Astrocyte (in vitro differentiated cells and primary cell): ENCODE results near the gene PRR7. TPM values are rescaled to one million over a fixed set of nuclear protein-coding genes. Genes with fewer than 3 reads are reported as not detected.

Source experiments
- DNase-seq: peaks from one replicate; pipeline ENCODE4 v3.0.0-alpha.2; 2010; ENCODE audit warnings: low read depth
- FAIRE-seq: peaks from 2 replicates; lab custom pipeline; 2011; peaks lifted over from hg19 to GRCh38; lab: Jason Lieb, UNC
- H2AFZ ChIP-seq: 2 replicates; pipeline ENCODE4 v1.6.0; 2012; ENCODE audit warnings: low read depth, low read length, inconsistent platforms
- H3K27ac ChIP-seq: 2 replicates; pipeline ENCODE4 v1.5.1; 2011; ENCODE audit warnings: low read depth, low read length, inconsistent platforms
- H3K27me3 ChIP-seq: 2 replicates; pipeline ENCODE4 v1.6.0; 2011; ENCODE audit warnings: low read length, inconsistent platforms; ENCODE audit not compliant: insufficient read depth
- H3K36me3 ChIP-seq: 2 replicates; pipeline ENCODE4 v1.5.1; 2011; ENCODE audit warnings: low read length, inconsistent platforms; ENCODE audit not compliant: insufficient read depth
- H3K4me1 ChIP-seq: 2 replicates; pipeline ENCODE4 v1.5.1; 2011; ENCODE audit warnings: low read length, inconsistent platforms; ENCODE audit not compliant: insufficient read depth
- H3K4me2 ChIP-seq: 2 replicates; pipeline ENCODE4 v1.6.0; 2012; ENCODE audit warnings: low read length, inconsistent platforms
- H3K4me3 ChIP-seq: 2 replicates; pipeline ENCODE4 v1.5.1; 2011; ENCODE audit warnings: low read depth, mild to moderate bottlenecking, low read length, inconsistent platforms; ENCODE audit not compliant: insufficient read depth
- H3K79me2 ChIP-seq: 2 replicates; pipeline ENCODE4 v1.6.0; 2012; ENCODE audit warnings: mild to moderate bottlenecking, low read length, inconsistent platforms; ENCODE audit not compliant: insufficient read depth
- H3K9ac ChIP-seq: 2 replicates; pipeline ENCODE4 v1.6.0; 2012; ENCODE audit warnings: mild to moderate bottlenecking, low read length, inconsistent platforms
- H3K9me3 ChIP-seq: 2 replicates; pipeline ENCODE4 v1.5.1; 2012; ENCODE audit warnings: low read depth, mild to moderate bottlenecking, low read length, inconsistent platforms; ENCODE audit not compliant: insufficient read depth
- H4K20me1 ChIP-seq: 2 replicates; pipeline ENCODE4 v1.6.0; 2012; ENCODE audit warnings: low read length, inconsistent platforms; ENCODE audit not compliant: insufficient read depth
- H3K27ac Mint-ChIP-seq: one replicate; pipeline ENCODE4 v1.8.0; 2021; ENCODE audit warnings: mild to moderate bottlenecking, mixed read lengths; ENCODE audit not compliant: unreplicated experiment
- H3K27me3 Mint-ChIP-seq: one replicate; pipeline ENCODE4 v1.8.0; 2021; ENCODE audit warnings: low read depth, mixed read lengths; ENCODE audit not compliant: unreplicated experiment
- H3K36me3 Mint-ChIP-seq: one replicate; pipeline ENCODE4 v1.8.0; 2021; ENCODE audit warnings: low read depth, mixed read lengths; ENCODE audit not compliant: unreplicated experiment
- H3K4me1 Mint-ChIP-seq: one replicate; pipeline ENCODE4 v1.8.0; 2021; ENCODE audit warnings: low read depth, mixed read lengths; ENCODE audit not compliant: unreplicated experiment
- H3K4me3 Mint-ChIP-seq: one replicate; pipeline ENCODE4 v1.8.0; 2021; ENCODE audit warnings: mild to moderate bottlenecking, moderate library complexity, mixed read lengths; ENCODE audit not compliant: unreplicated experiment
- H3K9me3 Mint-ChIP-seq: one replicate; pipeline ENCODE4 v1.8.0; 2021; ENCODE audit warnings: mild to moderate bottlenecking, mixed read lengths; ENCODE audit not compliant: unreplicated experiment
- EZH2 ChIP-seq: IDR thresholded peaks from 2 replicates; pipeline ENCODE4 v1.6.1; 2012; ENCODE audit warnings: mild to moderate bottlenecking, low read length, inconsistent platforms; ENCODE audit not compliant: insufficient read depth
- total RNA-seq: library from RNA; stranded (reverse); gene quantifications from 2 replicates; pipeline ENCODE4 v1.2.1, GENCODE V29; 2021
- TF ChIP-seq, protein P1 (sequence below): IDR thresholded peaks from 2 replicates; pipeline ENCODE4 v1.5.1; 2011; ENCODE audit warnings: low read depth, mild to moderate bottlenecking, inconsistent platforms, low read length, moderate library complexity; ENCODE audit not compliant: insufficient read depth

Gene PRR7
- total RNA-seq, 1 donor from 2014 or later, result 9.9 TPM

DNA sequence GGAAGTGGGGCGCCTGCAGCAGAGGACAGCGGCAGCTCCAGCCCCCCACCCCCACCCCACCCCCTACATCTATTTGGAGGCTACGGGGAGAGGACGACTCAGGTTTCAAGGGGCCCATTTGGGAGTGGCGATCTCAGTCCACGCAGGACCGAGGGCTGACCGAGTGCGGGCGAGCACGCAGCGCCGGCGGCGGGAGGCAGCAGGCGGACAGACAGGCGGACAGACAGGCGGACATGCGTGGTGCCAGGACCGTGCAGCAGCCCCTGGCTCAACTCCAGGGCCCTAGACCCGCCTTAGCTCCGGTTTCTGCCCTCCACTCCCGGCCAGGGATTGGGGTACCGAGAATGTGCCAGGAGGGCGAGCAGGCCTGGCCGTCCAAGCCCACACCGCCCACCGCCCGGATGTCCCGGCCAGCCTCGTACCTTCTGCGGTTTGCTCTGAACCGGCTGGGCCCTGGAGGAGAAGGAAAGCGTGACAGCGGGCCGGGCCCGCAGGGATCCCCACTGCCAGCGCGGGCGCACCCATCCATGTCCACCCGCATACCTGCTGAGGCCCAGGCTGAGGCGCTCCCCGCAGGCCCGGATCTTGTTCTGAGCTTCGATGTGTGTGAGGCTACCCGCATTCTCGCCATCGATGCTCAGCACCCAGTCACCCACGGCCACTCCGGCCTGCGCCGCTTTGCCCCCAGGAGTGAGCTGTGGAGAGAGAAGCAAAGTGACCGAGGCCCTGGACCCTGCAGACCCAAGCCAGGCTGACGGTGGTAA, 45.6 kb downstream of the PRR7 start:
- H3K9ac ChIP-seq, result peak overlapping the region; percentile 89
- no peaks in the 10 kb centered on the region for H3K27me3 ChIP-seq
- H3K4me1 Mint-ChIP-seq, result peaks cover 32% of the 10 kb centered on the region
- H3K36me3 Mint-ChIP-seq, result peaks cover 8% of the 10 kb centered on the region
- H3K27ac Mint-ChIP-seq, result peak overlapping the region; percentile 92
- H3K79me2 ChIP-seq, result peaks cover 92% of the 10 kb centered on the region
- H2AFZ ChIP-seq, result no peak overlapping the region
- peaks cover 67% of the 10 kb centered on the region for H3K4me1 ChIP-seq
- H3K27me3 Mint-ChIP-seq, result no peaks in the 10 kb centered on the region
- H3K4me3 Mint-ChIP-seq, result peak overlapping the region; percentile 73
- H3K27ac ChIP-seq, result peak overlapping the region; percentile 3
- no peaks in the 10 kb centered on the region for H3K9me3 ChIP-seq
- DNase-seq (no peak), FAIRE-seq (no peak)
- no peaks in the 10 kb centered on the region for H3K9me3 Mint-ChIP-seq
- peak overlapping the region; percentile 96 for H3K4me2 ChIP-seq
- TF ChIP-seq, protein P1, sequence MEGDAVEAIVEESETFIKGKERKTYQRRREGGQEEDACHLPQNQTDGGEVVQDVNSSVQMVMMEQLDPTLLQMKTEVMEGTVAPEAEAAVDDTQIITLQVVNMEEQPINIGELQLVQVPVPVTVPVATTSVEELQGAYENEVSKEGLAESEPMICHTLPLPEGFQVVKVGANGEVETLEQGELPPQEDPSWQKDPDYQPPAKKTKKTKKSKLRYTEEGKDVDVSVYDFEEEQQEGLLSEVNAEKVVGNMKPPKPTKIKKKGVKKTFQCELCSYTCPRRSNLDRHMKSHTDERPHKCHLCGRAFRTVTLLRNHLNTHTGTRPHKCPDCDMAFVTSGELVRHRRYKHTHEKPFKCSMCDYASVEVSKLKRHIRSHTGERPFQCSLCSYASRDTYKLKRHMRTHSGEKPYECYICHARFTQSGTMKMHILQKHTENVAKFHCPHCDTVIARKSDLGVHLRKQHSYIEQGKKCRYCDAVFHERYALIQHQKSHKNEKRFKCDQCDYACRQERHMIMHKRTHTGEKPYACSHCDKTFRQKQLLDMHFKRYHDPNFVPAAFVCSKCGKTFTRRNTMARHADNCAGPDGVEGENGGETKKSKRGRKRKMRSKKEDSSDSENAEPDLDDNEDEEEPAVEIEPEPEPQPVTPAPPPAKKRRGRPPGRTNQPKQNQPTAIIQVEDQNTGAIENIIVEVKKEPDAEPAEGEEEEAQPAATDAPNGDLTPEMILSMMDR, result no peak
- TF ChIP-seq EZH2, result no peak
- peaks cover 38% of the 10 kb centered on the region for H3K36me3 ChIP-seq
- peaks cover 75% of the 10 kb centered on the region for H4K20me1 ChIP-seq
- no peak overlapping the region for H3K4me3 ChIP-seq

DNA sequence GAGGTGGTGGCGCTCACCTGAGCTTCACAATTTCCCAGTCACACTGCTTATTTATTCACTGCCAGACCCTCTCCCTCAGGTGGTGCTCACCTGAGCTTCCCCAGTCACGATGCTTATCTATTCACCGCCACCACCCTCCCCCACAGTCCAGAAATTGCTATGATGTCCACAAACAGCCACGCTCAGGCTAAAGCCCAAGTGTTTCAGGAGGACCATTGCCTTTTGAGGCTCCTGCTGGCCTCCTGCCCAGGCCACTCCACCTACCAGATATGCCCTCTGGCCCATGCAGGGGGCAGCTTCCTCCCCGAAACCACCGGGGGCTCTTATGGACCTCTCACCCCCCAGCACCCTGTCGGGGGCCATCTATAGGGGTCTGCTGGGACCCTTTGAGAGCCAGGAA, 46.2 kb downstream of the PRR7 start:
- no peaks in the 10 kb centered on the region for H3K9me3 ChIP-seq
- DNase-seq (no peak), FAIRE-seq (no peak)
- peaks cover 32% of the 10 kb centered on the region for H3K36me3 ChIP-seq
- no peak overlapping the region for H3K4me3 ChIP-seq
- peak overlapping the region; percentile 96 for H3K4me2 ChIP-seq
- Mint-ChIP-seq H3K27me3 (no peaks in the 10 kb centered on the region), H3K36me3 (peaks cover 4% of the 10 kb centered on the region), H3K4me3 (peak overlapping the region; percentile 73), H3K9me3 (no peaks in the 10 kb centered on the region), H3K27ac (peak overlapping the region; percentile 92), H3K4me1 (peaks cover 32% of the 10 kb centered on the region)
- no peak overlapping the region for H2AFZ ChIP-seq
- H3K27me3 ChIP-seq, result no peaks in the 10 kb centered on the region
- TF ChIP-seq, protein P1, result no peak
- TF ChIP-seq EZH2, result no peak
- H3K4me1 ChIP-seq, result peaks cover 69% of the 10 kb centered on the region
- H4K20me1 ChIP-seq, result peaks cover 68% of the 10 kb centered on the region
- peaks cover 88% of the 10 kb centered on the region for H3K79me2 ChIP-seq
- peak overlapping the region; percentile 94 for H3K27ac ChIP-seq
- H3K9ac ChIP-seq, result peak overlapping the region; percentile 89

DNA sequence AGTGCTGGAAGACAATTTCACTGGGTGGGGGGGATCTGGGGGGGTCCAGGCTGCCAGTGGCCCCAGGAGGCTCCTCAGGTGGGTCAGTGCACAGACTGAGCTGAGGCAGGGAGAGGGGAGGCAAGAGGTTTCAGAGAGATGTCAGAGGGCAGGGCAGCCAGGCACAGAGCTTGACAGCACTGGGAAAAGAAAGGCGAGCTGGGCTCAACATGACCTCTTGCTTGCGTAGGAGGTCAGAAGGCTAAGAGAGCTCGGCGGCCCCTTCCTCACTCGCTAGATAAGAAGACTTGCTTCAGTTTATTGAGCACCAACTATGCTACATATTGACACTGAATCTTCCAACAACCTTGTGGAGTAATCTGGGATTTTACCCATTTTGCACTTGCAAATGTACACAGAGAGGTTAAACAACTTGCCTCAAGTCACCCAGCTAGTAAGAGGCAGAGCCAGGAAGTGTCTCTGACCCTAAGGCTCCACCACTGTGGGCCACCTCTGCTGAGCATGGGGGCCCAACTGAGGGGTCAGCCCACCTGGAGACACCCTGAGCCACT, 47.3 kb downstream of the PRR7 start:
- Mint-ChIP-seq H3K9me3 (no peaks in the 10 kb centered on the region), H3K36me3 (peaks cover 4% of the 10 kb centered on the region), H3K4me1 (peaks cover 36% of the 10 kb centered on the region), H3K27ac (peak overlapping the region; percentile 92), H3K4me3 (peak overlapping the region; percentile 64), H3K27me3 (no peaks in the 10 kb centered on the region)
- peak overlapping the region; percentile 96 for H3K4me2 ChIP-seq
- H3K36me3 ChIP-seq, result peaks cover 24% of the 10 kb centered on the region
- H3K27me3 ChIP-seq, result no peaks in the 10 kb centered on the region
- H3K9me3 ChIP-seq, result no peaks in the 10 kb centered on the region
- peaks cover 73% of the 10 kb centered on the region for H3K4me1 ChIP-seq
- FAIRE-seq (no peak), DNase-seq (no peak)
- peak overlapping the region; percentile 94 for H3K27ac ChIP-seq
- TF ChIP-seq, protein P1, result no peak
- TF ChIP-seq EZH2, result no peak
- H2AFZ ChIP-seq, result no peak overlapping the region
- peaks cover 83% of the 10 kb centered on the region for H3K79me2 ChIP-seq
- H4K20me1 ChIP-seq, result peaks cover 58% of the 10 kb centered on the region
- peak overlapping the region; percentile 26 for H3K4me3 ChIP-seq
- H3K9ac ChIP-seq, result peak overlapping the region; percentile 89
